Neural progenitor cell (in vitro differentiated cells): ENCODE results near the gene LRRC9. TPM values are rescaled to one million over a fixed set of nuclear protein-coding genes. Genes with fewer than 3 reads are reported as not detected.
A peak's percentile ranks its signal among the peaks of the same experiment; 100 is the strongest.

Source experiments
- DNase-seq: peaks from one replicate; pipeline ENCODE4 v3.0.0-alpha.2; 2016; ENCODE audit warnings: low spot score
- H2AFZ ChIP-seq: fragments of 200-600 bp; sonication (generic); replicated peaks from 2 replicates; pipeline ENCODE4 v1.6.1; 2016; ENCODE audit warnings: antibody characterized with exemption
- H3F3A ChIP-seq: fragments of 200-600 bp; sonication (generic); 2 replicates; pipeline ENCODE4 v1.6.1; 2016; ENCODE audit warnings: antibody characterized with exemption, low read depth
- H3K27ac ChIP-seq: fragments of 200-600 bp; sonication (generic); 2 replicates; pipeline ENCODE4 v1.5.1; 2016; ENCODE audit warnings: mild to moderate bottlenecking
- H3K27me3 ChIP-seq: fragments of 200-600 bp; sonication (generic); 2 replicates; pipeline ENCODE4 v1.6.1; 2016; ENCODE audit warnings: mild to moderate bottlenecking, moderate library complexity
- H3K36me3 ChIP-seq: fragments of 200-600 bp; sonication (generic); 2 replicates; pipeline ENCODE4 v1.5.1; 2016
- H3K4me1 ChIP-seq: fragments of 200-600 bp; sonication (generic); 2 replicates; pipeline ENCODE4 v1.6.1; 2016; ENCODE audit warnings: mixed run types
- H3K4me2 ChIP-seq: fragments of 200-600 bp; sonication (generic); 2 replicates; pipeline ENCODE4 v1.6.1; 2016
- H3K4me3 ChIP-seq: fragments of 200-600 bp; sonication (generic); 2 replicates; pipeline ENCODE4 v1.5.1; 2016
- H3K79me2 ChIP-seq: fragments of 200-600 bp; sonication (generic); 2 replicates; pipeline ENCODE4 v1.6.1; 2016; ENCODE audit warnings: low read depth
- H3K9ac ChIP-seq: fragments of 200-600 bp; sonication (generic); 2 replicates; pipeline ENCODE4 v1.6.1; 2016
- H3K9me3 ChIP-seq: fragments of 200-600 bp; sonication (generic); 2 replicates; pipeline ENCODE4 v1.5.1; 2016; ENCODE audit warnings: low read depth
- H4K20me1 ChIP-seq: fragments of 200-600 bp; sonication (generic); 2 replicates; pipeline ENCODE4 v1.6.1; 2016; ENCODE audit warnings: low read depth
- H3K27ac Mint-ChIP-seq: 3 replicates; pipeline ENCODE4 v1.8.0; 2021; ENCODE audit warnings: mixed read lengths
- H3K27me3 Mint-ChIP-seq: 2 replicates; pipeline ENCODE4 v1.8.0; 2022; ENCODE audit warnings: low read depth, mild to moderate bottlenecking, inconsistent platforms, moderate library complexity, mixed read lengths; ENCODE audit not compliant: insufficient read depth
- H3K36me3 Mint-ChIP-seq: 3 replicates; pipeline ENCODE4 v1.8.0; 2021; ENCODE audit warnings: mixed read lengths
- H3K4me1 Mint-ChIP-seq: 3 replicates; pipeline ENCODE4 v1.8.0; 2021; ENCODE audit warnings: mixed read lengths
- H3K4me3 Mint-ChIP-seq: 3 replicates; pipeline ENCODE4 v1.8.0; 2021; ENCODE audit warnings: mild to moderate bottlenecking, moderate library complexity, mixed read lengths
- H3K9me3 Mint-ChIP-seq: 3 replicates; pipeline ENCODE4 v1.8.0; 2020; ENCODE audit warnings: mixed read lengths
- CTCF ChIP-seq: fragments of 200-600 bp; sonication (generic); IDR thresholded peaks from 2 replicates; pipeline ENCODE4 v1.5.1; 2017; ENCODE audit warnings: antibody characterized with exemption, mild to moderate bottlenecking
- EZH2 ChIP-seq: fragments of 200-600 bp; sonication (generic); IDR thresholded peaks from 2 replicates; pipeline ENCODE4 v1.6.1; 2017; ENCODE audit warnings: antibody characterized with exemption, mild to moderate bottlenecking, moderate library complexity
- EZH2phosphoT487 ChIP-seq: fragments of 200-600 bp; sonication (generic); IDR thresholded peaks from 2 replicates; pipeline ENCODE4 v1.6.1; 2017; ENCODE audit warnings: antibody characterized with exemption
- total RNA-seq: library from RNA; depleted of rRNA; stranded (reverse); fragments of >200 nt; gene quantifications from 2 replicates; pipeline ENCODE4 v1.2.3, GENCODE V29; 2015; ENCODE audit warnings: low replicate concordance

Gene LRRC9
- total RNA-seq, 1 donor from 2014 or later, result 2.1 TPM

- no peaks in the 10 kb centered on the region for H3K27me3 ChIP-seq
- H3K4me3 ChIP-seq, result no peak overlapping the region
- DNase-seq, result no peak
- H3K27ac Mint-ChIP-seq, result no peak overlapping the region
- H3K9me3 Mint-ChIP-seq, result peaks cover 20% of the 10 kb centered on the region
- no peak overlapping the region for H3K27ac ChIP-seq
- TF ChIP-seq EZH2phosphoT487 (no peak), CTCF (no peak), EZH2 (no peak)
- no peak overlapping the region for H3K9ac ChIP-seq
- H3F3A ChIP-seq, result no peaks in the 10 kb centered on the region
- H3K4me3 Mint-ChIP-seq, result no peak overlapping the region
- H3K4me1 ChIP-seq, result no peaks in the 10 kb centered on the region
- no peaks in the 10 kb centered on the region for H3K79me2 ChIP-seq
- H2AFZ ChIP-seq, result no peak overlapping the region
- H3K27me3 Mint-ChIP-seq, result no peaks in the 10 kb centered on the region
- no peaks in the 10 kb centered on the region for H3K4me1 Mint-ChIP-seq
- no peaks in the 10 kb centered on the region for H3K36me3 ChIP-seq
- H3K9me3 ChIP-seq, result peaks cover 5% of the 10 kb centered on the region
- no peak overlapping the region for H3K4me2 ChIP-seq
- peaks cover 2% of the 10 kb centered on the region for H3K36me3 Mint-ChIP-seq
- no peaks in the 10 kb centered on the region for H4K20me1 ChIP-seq
These were observed 39.7 kb downstream of the LRRC9 start for GRCh38 chr14:59959668-59960067.

- no peaks in the 10 kb centered on the region for H3K9me3 ChIP-seq
- H3F3A ChIP-seq, result no peaks in the 10 kb centered on the region
- no peaks in the 10 kb centered on the region for H4K20me1 ChIP-seq
- H3K36me3 Mint-ChIP-seq, result no peaks in the 10 kb centered on the region
- no peaks in the 10 kb centered on the region for H3K79me2 ChIP-seq
- H3K9ac ChIP-seq, result no peak overlapping the region
- H3K27me3 ChIP-seq, result no peaks in the 10 kb centered on the region
- H3K4me3 ChIP-seq, result no peak overlapping the region
- H3K4me1 ChIP-seq, result no peaks in the 10 kb centered on the region
- no peak overlapping the region for H3K27ac Mint-ChIP-seq
- H3K27me3 Mint-ChIP-seq, result peaks cover 3% of the 10 kb centered on the region
- no peak overlapping the region for H3K4me3 Mint-ChIP-seq
- no peak overlapping the region for H3K27ac ChIP-seq
- H3K36me3 ChIP-seq, result no peaks in the 10 kb centered on the region
- H2AFZ ChIP-seq, result no peak overlapping the region
- peaks cover 6% of the 10 kb centered on the region for H3K4me1 Mint-ChIP-seq
- no peak for TF ChIP-seq CTCF
- TF ChIP-seq EZH2phosphoT487, result no peak
- no peak for TF ChIP-seq EZH2
- DNase-seq, result no peak
- H3K9me3 Mint-ChIP-seq, result peaks cover 5% of the 10 kb centered on the region
- no peak overlapping the region for H3K4me2 ChIP-seq
These were observed 41.6 kb downstream of the LRRC9 start for GRCh38 chr14:59961518-59962062.

- H3F3A ChIP-seq, result no peaks in the 10 kb centered on the region
- no peak for DNase-seq
- H2AFZ ChIP-seq, result peak overlapping the region; percentile 69
- H3K9ac ChIP-seq, result no peak overlapping the region
- H3K27ac Mint-ChIP-seq, result no peak overlapping the region
- no peaks in the 10 kb centered on the region for H3K27me3 ChIP-seq
- H3K4me3 Mint-ChIP-seq, result no peak overlapping the region
- peak overlapping the region; percentile 29 for H3K4me2 ChIP-seq
- TF ChIP-seq EZH2 (no peak), EZH2phosphoT487 (no peak), CTCF (no peak)
- H3K4me3 ChIP-seq, result no peak overlapping the region
- H3K27ac ChIP-seq, result no peak overlapping the region
- H3K27me3 Mint-ChIP-seq, result peaks cover 3% of the 10 kb centered on the region
- no peaks in the 10 kb centered on the region for H4K20me1 ChIP-seq
- H3K9me3 Mint-ChIP-seq, result no peaks in the 10 kb centered on the region
- H3K4me1 ChIP-seq, result no peaks in the 10 kb centered on the region
- H3K9me3 ChIP-seq, result no peaks in the 10 kb centered on the region
- no peaks in the 10 kb centered on the region for H3K36me3 Mint-ChIP-seq
- H3K4me1 Mint-ChIP-seq, result peaks cover 6% of the 10 kb centered on the region
- H3K36me3 ChIP-seq, result no peaks in the 10 kb centered on the region
- no peaks in the 10 kb centered on the region for H3K79me2 ChIP-seq
These were observed 44.5 kb downstream of the LRRC9 start for GRCh38 chr14:59964251-59965007.
